RKO (cell line): Measurements from ENCODE around the gene RAB21.
"Not testable (repeated sequence)": the region's sequence is repeated elsewhere in the genome, so short reads cannot be mapped to it uniquely, and the experiment has no call there.

ENCODE experiments used
- DNase-seq: peaks from one replicate; pipeline ENCODE4 v3.0.0-alpha.2; 2016; ENCODE audit warnings: low spot score

The RAB21 gene

DNA sequence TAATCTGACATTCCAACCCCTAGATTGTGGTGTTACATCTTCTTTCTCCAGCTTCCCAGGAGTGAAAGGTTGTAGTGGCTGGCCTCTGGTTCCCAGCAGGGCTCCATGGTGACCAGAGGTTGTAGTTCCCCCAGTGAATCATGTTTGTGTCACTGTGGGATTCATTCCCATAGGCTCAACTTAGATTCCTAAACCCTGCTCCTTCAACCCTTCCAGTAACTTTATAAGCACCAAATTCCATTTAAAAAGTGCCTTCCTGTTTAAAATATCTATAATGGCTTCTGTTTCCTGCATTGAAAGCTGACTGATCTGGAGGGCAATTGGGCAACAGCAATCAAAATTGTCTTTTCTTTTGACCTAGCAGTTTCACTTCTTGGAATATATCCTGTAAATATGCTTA, 44.4 kb downstream of the RAB21 start:
- peak; percentile 53 for DNase-seq

- DNase-seq = no peak
Observed at GRCh38 chr12:71800177-71800576, 45.5 kb downstream of the RAB21 start.

DNA sequence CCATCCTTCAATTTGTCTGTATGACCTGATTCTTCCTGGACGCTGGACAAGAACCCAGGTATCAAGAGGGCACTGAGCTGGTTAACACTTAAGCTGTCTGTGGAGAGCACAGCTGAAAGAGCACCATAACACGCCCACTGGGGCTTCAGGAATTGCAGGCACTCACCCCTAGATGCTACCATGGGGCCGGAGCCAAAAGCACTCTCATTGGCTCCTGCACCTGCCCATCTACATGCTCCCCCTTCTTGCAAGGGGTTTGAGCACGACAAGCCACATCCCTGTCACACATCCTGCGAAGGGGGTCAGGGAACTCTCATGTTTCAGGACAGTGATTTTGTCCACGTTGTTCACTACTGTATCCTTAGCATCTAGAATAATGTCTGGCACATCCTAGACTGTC, 49.8 kb downstream of the RAB21 start:
- DNase-seq = no peak

GRCh38 chr12:71810921-71811320, 56.3 kb downstream of the RAB21 start:
- no peak for DNase-seq

DNA sequence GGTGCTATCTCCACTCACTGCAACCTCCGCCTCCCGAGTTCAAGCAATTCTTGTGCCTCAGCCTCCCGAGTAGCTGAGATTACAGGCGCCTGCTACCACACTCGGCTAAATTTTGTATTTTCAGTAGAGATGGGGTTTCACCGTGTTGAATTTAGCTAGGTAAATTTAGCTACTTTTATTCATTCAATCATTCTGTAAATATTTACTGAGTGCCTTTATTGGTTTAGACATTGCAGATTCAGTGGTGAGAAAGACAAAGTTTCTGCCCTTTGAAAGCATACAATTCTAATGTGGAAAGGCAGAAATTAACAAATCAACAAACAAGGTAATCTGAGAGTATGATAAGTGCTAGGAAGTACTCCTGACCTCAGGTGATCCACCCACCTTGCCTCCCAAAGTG, 60.6 kb downstream of the RAB21 start:
- not testable (repeated sequence) for DNase-seq

DNA sequence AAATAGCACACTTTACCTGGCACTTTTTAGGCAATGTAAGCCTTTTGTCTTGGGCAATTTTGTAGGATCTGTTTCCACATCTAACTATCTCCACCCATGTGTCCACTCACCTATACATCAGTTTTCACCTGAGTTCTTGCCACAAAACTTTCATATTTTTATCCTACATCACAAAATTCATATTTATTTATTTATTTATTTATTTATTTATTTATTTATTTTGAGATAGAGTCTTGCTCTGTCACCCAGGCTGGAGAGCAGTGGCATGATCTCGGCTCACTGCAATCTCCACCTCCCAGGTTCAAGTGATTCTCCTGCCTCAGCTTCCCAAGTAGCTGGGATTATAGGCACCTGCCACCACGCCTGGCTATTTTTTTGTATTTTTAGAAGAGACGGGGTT, 67.4 kb downstream of the RAB21 start:
- DNase-seq = not testable (repeated sequence)

GRCh38 chr12:71828813-71829212, 74.2 kb downstream of the RAB21 start:
- no peak for DNase-seq

GRCh38 chr12:71837356-71837755, 82.7 kb downstream of the RAB21 start:
- DNase-seq = no peak

GRCh38 chr12:71838231-71838630, 83.6 kb downstream of the RAB21 start:
- no peak for DNase-seq

DNA sequence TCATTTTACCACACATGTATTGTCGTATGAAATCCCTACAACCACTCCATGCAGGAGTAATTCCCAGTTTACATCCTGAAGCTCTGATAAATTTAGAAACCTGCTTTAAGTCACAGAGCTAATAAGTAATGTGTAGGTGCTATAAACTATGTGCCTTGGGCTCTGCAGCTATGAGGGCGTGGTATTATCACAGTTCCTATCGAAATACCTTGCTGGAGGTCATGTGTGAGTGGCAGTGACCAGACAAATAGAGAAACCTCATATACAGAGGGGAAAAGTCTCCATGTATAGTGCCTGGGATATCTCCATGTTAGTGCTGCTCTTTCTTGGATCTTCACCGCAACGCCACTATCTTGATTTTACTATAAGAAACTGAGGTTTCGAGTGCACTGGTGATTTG, 84.0 kb downstream of the RAB21 start:
- no peak for DNase-seq

GRCh38 chr12:71840231-71840847, 85.7 kb downstream of the RAB21 start:
- peak; percentile 96 for DNase-seq

GRCh38 chr12:71846322-71846940, 91.8 kb downstream of the RAB21 start:
- peak; percentile 68 for DNase-seq

DNA sequence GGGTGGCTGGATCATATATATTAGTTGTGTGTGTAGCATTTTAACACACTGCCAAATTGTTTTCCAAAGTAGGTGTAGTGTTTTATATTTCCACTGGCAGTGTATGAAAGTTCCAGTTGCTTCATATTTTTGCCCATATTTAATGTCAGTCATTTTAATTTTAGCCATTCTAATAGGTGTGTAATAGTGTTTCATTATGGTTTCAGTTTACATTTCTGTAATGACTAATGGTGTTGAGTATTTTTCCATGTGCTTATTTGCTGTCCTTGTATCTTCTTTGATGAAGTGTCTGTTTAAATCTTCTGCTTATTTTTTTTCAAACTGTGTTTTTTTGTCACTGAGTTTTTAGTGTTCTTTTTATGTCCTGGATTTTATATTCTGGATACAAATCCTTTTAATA, 93.5 kb downstream of the RAB21 start:
- peak; percentile 13 for DNase-seq

DNA sequence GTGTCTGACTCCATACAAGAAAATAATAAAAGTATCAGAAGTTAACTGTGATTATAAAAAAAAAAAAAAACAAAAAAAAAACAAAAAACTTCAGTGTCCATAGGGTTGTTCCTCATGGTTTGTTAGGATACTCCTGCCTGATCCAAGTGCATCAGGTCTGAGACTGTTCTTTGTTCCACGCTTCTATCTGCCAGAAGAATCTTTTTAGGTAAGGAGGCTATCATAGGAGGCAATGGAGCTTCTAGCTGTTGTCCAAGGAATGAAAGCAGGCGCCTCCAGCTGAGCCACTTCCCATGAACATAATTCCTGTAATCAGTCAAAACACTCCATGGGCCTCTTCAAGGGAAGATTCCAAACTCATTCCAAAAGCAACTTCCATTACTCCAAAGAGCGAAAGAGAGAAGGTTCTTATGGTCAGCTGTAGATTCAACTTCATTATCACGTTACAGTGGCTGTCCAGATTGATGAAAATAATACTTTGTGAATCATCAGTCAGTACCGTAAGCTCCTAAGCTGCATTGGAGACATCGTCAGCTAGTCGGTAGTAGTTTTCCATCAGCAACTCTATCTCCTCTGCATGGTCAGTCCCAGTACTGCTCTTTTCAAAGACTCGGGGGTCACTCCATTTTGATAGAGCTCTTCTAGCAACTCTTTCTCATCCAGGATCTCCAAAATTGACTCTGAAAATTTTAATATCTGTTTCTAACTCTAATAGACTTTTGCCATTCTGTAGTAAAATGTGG, 94.6 kb downstream of the RAB21 start:
- DNase-seq = no peak
